GM19468 (cell line): ENCODE results near the gene MAGED1.
A peak's percentile ranks its signal among the peaks of the same experiment; 100 is the strongest.
"Not testable (repeated sequence)": the region's sequence is repeated elsewhere in the genome, so short reads cannot be mapped to it uniquely, and the experiment has no call there.

Source experiments
- ATAC-seq: cut with Tn5 transposase; IDR thresholded peaks from one replicate; pipeline ENCODE4 v1.9.1; 2021; ENCODE audit warnings: mild to moderate bottlenecking, moderate library complexity, moderate number of reproducible peaks; ENCODE audit not compliant: unreplicated experiment; ENCODE audit errors: extremely low read depth

The MAGED1 gene

DNA sequence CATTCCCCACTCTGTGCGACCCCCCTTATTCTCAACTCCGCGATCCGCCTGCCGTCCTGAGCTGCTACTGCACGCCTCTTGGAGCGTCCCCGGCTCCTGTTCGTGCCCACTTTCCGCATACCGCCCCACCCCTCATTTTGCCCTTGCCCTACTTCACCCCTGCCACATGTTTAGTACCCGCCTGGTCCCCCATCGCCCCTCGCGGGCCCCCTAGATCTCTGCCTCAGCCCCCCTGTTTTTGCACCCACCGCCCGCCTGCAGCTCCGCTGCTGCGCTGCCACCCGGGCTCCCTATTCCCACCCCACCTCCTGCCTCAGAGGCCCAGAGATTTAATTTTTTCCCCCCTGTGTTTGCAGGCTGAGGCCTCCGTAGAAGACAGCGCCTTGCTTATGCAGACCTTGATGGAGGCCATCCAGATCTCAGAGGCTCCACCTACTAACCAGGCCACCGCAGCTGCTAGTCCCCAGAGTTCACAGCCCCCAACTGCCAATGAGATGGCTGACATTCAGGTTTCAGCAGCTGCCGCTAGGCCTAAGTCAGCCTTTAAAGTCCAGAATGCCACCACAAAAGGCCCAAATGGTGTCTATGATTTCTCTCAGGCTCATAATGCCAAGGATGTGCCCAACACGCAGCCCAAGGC is 1.4 kb downstream of the MAGED1 start:
- ATAC-seq, result peak; percentile 25

DNA sequence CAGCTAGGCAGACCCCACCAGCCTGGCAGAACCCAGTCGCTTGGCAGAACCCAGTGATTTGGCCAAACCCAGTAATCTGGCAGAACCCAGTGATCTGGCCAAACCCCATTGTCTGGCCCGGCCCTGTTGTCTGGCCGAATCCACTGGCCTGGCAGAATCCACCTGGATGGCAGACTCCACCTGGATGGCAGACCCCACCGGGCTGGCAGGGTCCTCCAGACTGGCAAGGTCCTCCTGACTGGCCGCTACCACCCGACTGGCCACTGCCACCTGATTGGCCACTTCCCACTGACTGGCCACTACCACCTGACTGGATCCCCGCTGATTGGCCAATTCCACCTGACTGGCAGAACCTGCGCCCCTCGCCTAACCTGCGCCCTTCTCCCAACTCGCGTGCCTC is 3.2 kb downstream of the MAGED1 start:
- no peak for ATAC-seq

DNA sequence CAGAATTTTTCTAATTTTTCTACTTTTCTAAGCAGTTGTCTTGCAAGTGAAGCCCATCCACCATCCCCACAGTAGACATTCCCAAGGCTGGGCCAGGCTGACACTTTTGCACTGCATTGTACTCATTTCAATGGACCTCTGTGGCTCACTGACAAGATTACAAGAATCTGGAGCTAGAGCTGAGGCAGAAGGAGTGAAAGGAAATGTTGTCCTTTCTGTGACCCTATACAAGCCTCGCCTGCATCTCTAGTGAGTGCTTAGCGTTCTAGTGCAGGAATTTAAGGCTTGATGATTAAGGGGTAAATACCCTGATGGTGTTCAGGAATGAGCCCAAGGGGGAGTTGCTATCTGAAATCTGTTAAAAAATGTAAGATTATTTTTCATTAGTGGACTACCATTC is 6.3 kb downstream of the MAGED1 start:
- no peak for ATAC-seq

DNA sequence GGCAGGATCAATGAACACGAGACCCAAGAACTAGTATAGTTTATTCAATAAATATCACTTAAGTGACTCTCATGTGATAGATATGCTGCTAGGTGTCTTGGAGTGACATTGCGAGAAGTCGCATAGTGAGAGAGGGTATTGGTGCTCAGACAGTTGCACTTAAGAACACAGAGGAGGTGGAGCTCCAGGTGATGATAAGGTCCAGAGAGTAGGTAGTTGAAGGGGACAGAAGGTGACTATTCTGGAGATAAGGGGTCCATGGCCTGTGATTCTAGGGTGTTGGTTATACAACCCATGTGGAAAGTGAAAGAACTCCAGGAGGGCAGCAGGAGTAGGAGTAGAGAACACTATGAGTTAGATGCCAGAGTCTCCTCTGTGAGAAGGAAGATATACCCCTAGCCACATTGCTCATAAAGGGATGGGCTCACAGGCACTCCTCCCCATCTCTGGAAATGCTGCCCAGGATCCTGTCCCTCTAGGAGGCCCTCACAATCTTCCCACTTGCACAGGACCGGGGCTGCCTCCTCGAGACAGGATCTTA is 9.2 kb downstream of the MAGED1 start:
- ATAC-seq, result no peak

DNA sequence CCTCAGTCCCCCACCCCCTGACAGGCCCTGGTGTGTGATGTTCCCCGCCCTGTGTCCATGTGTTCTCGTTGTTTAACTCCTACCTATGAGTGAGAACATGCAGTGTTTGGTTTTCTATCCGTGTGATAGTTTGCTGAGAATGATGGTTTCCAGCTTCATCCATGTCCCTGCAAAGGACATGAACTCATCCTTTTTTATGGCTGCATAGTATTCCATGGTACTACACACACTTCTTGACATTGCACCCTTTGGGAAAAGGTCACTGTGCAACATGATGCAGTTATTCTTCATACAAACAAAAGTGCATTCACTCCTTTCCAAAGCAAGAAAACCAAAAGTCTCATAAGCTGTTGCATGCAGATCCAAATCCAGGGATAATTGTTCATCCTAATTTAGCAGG is 11.7 kb downstream of the MAGED1 start:
- not testable (repeated sequence) for ATAC-seq

DNA sequence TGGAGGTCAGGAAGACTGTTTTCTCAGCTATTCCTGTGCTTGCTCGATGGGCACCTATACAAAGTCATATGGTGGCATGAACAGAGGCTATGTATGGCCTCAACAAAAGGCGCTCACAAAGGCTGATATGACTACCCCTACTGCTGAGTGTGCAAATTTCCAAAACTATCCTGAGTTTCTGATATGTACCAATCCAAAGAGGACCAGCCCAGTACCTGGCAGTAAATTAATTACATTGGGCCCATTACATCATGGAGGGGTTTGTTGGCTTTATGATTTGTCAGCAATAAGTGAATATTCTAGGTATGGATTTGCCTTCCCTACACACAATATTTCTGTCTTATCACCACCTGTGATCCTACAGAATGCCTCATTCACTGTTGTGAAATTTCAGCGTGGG is 12.3 kb downstream of the MAGED1 start:
- ATAC-seq, result no peak

DNA sequence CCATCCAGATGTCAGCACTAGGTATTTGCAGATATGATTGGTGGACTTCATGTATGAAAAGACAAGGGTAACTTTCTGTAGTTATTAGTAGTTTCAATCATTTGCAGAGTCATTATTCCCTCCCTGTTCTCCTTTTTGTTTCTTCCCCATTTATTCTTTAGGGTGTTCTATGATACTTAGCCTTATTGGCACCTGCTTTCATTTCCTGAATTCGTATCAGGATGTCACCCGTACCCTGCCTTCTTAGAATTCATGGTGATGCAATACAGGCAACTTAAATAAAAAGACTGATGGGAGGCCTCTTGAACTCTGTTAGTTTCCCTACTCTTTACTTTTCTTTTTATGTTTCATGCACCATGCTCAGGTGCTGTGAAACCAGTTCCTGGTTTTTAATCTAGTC is 24.2 kb downstream of the MAGED1 start:
- no peak for ATAC-seq

DNA sequence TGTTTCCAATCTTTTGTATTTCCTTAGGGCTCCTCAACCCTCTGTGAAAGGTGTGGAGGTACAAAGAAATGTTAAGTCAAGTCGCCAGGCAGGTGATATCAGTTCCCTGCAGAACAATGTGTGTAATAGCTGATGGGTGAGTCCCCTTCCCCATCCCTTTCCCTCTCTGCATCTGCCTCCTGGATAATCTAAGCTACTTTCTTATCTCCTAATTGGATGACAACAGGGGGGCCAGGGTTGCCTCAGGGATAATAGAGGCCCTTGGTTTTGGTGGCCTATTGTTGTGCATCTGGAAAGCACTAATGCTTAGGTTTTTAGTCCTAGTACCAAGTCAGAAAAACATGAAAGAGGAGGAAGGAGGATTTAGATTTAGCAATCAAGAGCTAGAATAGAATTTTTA is 29.1 kb downstream of the MAGED1 start:
- no peak for ATAC-seq

DNA sequence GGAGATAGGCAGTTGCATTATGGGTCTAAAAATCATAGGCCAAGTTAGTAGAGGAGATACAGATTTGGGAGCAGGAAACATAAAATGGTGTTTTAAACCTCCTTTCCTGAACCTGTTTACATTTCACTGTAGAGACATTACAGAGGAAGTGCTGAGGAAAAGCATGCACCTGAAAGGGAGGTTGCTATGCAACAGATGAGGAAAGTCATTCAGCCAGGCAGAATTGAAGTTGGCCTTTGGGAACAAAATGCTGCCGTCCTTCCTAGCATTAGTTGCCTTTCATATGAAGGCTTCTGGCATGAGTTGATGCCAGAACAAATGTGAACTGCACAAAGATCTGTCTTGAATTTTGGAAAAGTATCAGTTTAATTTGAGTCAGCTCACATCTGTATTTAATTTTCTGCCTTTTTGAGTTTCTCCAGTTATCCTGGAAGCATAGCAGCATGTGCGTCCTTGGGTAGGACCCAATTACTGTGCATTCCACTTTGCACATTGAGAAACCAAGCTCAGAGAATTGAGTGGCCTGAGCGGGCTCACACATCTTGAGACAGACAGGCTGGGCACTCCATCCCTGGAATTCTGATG is 38.2 kb downstream of the MAGED1 start:
- no peak for ATAC-seq
